ENCODE data around the gene FOXK1. TPM values are rescaled to one million over a fixed set of nuclear protein-coding genes. Genes with fewer than 3 reads are reported as not detected.
"Not testable (repeated sequence)": the region's sequence is repeated elsewhere in the genome, so short reads cannot be mapped to it uniquely, and the experiment has no call there.

The FOXK1 gene
- total and polyA plus RNA-seq, 8 donors: 2.9 to 88.1 (median 21.6) TPM

DNA sequence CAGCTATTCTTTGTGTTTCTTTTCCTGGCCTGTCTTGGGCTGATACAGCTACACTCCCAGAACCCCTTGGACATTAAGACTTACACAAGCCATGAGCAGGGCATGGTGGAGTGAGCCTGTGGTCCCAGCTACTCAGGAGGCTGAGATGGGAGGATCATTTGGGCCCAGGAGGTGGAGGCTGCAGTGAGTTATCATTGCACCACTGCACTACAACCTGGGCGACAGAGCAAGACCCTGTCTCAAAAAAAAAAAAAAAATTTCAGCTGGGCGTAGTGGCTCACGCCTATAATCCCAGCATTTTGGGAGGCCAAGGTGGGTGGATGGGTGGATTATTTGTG lies 13.6 kb upstream of the FOXK1 start:
- 89 to 100% (median 95%) methylated on average over 3 of the region's 3 CpGs for WGBS, 5 donors
- DNase-seq: no peak
- Histone ChIP-seq H3K27me3 (no peaks in the 10 kb centered on the region), H3K4me3 (no peak overlapping the region), H3K36me3 (no peaks in the 10 kb centered on the region), H3K27ac (peak overlapping the region in 3 of 5 donors; percentile 37 to 66 (median 41)), H3K9me3 (peaks cover 0 to 9% (median under 1%) of the 10 kb centered on the region in 4 donors), H3K4me1 (peaks cover 0 to 15% (median 2%) of the 10 kb centered on the region in 4 donors)
- intact Hi-C loops (cut with DNase I; ENCODE audit: low total_unique reads): no loop called here
- TF ChIP-seq POLR2AphosphoS5 (IDR thresholded peaks at IDR 0.05) (no peak), POLR2A (IDR thresholded peaks at IDR 0.05) (no peak)
- TF ChIP-seq, protein P1, sequence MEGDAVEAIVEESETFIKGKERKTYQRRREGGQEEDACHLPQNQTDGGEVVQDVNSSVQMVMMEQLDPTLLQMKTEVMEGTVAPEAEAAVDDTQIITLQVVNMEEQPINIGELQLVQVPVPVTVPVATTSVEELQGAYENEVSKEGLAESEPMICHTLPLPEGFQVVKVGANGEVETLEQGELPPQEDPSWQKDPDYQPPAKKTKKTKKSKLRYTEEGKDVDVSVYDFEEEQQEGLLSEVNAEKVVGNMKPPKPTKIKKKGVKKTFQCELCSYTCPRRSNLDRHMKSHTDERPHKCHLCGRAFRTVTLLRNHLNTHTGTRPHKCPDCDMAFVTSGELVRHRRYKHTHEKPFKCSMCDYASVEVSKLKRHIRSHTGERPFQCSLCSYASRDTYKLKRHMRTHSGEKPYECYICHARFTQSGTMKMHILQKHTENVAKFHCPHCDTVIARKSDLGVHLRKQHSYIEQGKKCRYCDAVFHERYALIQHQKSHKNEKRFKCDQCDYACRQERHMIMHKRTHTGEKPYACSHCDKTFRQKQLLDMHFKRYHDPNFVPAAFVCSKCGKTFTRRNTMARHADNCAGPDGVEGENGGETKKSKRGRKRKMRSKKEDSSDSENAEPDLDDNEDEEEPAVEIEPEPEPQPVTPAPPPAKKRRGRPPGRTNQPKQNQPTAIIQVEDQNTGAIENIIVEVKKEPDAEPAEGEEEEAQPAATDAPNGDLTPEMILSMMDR (IDR thresholded peaks at IDR 0.05): no peak

DNA sequence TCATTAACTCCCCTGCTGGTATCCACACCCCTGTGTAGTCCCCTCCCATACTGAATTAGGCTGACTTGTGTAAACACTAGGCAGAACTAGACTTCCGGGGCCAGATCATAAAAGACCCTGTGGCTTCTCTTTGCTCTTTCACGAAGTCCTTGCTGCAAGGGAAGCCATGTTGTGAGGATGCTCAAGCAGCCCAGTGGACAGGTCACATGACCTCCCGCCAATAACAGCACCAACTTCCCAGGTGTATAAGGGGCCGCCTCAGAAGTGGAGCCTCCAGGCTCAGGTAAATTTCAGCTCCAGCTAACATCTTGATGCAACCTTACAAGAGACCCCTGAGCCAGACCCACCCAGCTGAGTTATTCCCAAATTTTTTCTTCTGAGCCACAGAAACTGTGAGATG lies 11.3 kb upstream of the FOXK1 start:
- Histone ChIP-seq H3K4me1 (peaks cover 0 to 15% (median 2%) of the 10 kb centered on the region in 4 donors), H3K27ac (no peak overlapping the region), H3K9me3 (peaks cover 0 to 17% (median 10%) of the 10 kb centered on the region in 4 donors), H3K27me3 (no peaks in the 10 kb centered on the region), H3K36me3 (no peaks in the 10 kb centered on the region), H3K4me3 (no peak overlapping the region)
- DNase-seq: no peak
- intact Hi-C loops (cut with DNase I; ENCODE audit: low total_unique reads): no loop called here
- TF ChIP-seq EP300 (IDR thresholded peaks at IDR 0.05): no peak
- no peak for TF ChIP-seq POLR2A (IDR thresholded peaks at IDR 0.05)
- no peak for TF ChIP-seq POLR2AphosphoS5 (IDR thresholded peaks at IDR 0.05)
- TF ChIP-seq, protein P1 (IDR thresholded peaks at IDR 0.05): no peak
- WGBS, 5 donors: 68 to 93% (median 74%) methylated on average over 4 of the region's 4 CpGs

DNA sequence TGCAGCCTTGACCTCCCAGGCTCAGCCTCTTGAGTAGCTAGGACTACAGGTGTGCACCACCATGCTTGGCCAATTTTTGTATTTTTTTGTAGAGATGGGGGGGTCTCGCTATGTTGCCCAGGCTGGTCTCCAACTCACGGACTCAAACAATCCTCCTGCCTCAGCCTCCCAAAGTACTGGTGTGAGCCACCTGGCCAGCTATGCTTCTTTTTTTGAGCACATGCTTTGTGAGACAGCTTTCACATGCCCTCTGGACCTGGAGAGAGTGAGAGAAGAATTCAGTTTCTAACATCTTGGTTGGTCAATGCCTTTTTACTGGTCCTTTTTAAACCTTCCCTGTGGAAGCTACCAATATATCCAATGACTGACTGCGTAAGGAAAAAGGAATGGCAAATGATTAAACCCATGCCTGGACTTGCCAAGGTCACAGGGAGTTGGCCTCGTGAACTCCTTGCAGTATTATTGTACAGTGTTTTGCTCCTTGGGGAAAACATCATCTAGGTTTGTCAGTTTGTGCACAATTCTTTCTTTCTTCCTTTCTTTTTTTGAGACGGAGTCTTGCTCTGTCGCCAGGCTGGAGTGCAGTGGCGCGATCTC lies 6.2 kb upstream of the FOXK1 start:
- peaks cover 0 to 15% (median 9%) of the 10 kb centered on the region in 4 donors for H3K9me3 ChIP-seq
- WGBS, 5 donors: 85 to 92% (median 91%) methylated on average over 7 to 8 of the region's 8 CpGs
- H3K27ac ChIP-seq: no peak overlapping the region
- no peaks in the 10 kb centered on the region for H3K27me3 ChIP-seq
- H3K4me1 ChIP-seq: no peaks in the 10 kb centered on the region
- intact Hi-C loops (cut with DNase I; ENCODE audit: low total_unique reads): loop anchor here (5.0 kb wide), 1 partner anchor 34 kb away; no protein-coding TSS in a partner anchor
- no peaks in the 10 kb centered on the region for H3K36me3 ChIP-seq
- H3K4me3 ChIP-seq: no peak overlapping the region
- TF ChIP-seq POLR2AphosphoS5 (IDR thresholded peaks at IDR 0.05) (no peak), EP300 (IDR thresholded peaks at IDR 0.05) (no peak), POLR2A (IDR thresholded peaks at IDR 0.05) (no peak)
- TF ChIP-seq, protein P1 (IDR thresholded peaks at IDR 0.05): no peak
- no peak for DNase-seq

DNA sequence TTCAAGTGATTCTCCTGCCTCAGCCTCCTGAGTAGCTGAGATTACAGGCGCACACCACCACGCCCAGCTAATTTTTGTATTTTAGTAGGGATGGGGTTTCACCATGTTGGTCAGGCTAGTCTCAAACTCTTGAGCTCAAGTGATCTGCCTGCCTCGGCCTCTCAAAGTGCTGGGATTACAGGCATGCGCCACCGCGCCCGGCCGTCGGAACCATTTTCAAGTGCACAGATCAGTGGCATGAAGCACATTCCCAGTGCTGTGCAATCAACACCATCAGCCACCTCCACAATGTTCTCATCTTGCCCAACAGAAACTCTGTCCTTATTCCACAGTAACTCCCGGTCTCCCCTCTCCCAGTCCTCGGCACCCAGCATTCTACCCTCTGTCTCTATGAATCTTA lies 4.6 kb upstream of the FOXK1 start:
- DNase-seq, H3K27me3 ChIP-seq, H3K4me3 ChIP-seq, H3K36me3 ChIP-seq, H3K4me1 ChIP-seq, H3K27ac ChIP-seq: not testable (repeated sequence)
- H3K9me3 ChIP-seq: peaks cover 0 to 15% (median 8%) of the 10 kb centered on the region in 4 donors
- WGBS, 5 donors: 92 to 96% (median 95%) methylated on average over 11 of the region's 11 CpGs
- intact Hi-C loops (cut with DNase I; ENCODE audit: low total_unique reads): loop anchor here (5.0 kb wide), 1 partner anchor 35 kb away; no protein-coding TSS in a partner anchor

DNA sequence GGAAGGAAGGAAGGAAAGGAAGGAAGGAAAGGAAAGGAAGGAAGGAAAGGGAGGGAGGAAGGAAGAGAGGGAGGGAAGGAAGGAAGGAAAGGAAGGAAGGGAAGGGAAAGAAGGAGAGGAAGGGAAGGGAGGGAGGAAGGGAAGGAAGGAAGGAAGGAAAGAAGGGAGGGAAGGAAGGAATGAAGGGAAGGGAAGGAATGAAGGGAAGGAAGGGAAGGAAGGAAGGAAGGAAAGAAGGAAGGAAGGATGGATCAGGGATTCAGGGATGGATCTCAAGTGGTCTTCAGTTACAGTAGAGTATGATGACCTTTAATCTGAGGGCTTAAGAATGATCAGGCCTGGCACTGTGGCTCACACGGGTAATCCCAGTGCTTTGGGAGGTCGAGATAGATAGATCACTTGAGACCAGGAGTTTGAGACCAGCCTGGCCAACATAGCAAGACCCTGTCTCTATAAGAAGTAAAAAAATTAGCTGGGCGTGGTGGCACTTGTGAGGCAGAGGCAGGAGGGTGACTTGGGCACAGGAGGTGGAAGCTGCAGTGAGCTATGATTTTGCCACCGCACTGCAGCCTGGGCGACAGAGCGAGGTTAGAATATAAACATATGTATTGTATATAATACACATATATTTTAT lies 760 bp upstream of the FOXK1 start:
- H3K27me3 ChIP-seq: no peaks in the 10 kb centered on the region
- no peaks in the 10 kb centered on the region for H3K9me3 ChIP-seq
- H3K4me1 ChIP-seq: peaks cover 10 to 40% (median 30%) of the 10 kb centered on the region in 4 donors
- intact Hi-C loops (cut with DNase I; ENCODE audit: low total_unique reads): loop anchor here (5.0 kb wide), 1 partner anchor 71 kb away; no protein-coding TSS in a partner anchor
- DNase-seq: peak in 1 of 2 donors; percentile 28
- peak overlapping the region; percentile 51 to 95 (median 86) for H3K4me3 ChIP-seq
- 76 to 82% (median 80%) methylated on average over 6 of the region's 6 CpGs for WGBS, 5 donors
- TF ChIP-seq, protein P1 (IDR thresholded peaks at IDR 0.05): no peak
- TF ChIP-seq POLR2AphosphoS5 (IDR thresholded peaks at IDR 0.05): no peak
- no peak for TF ChIP-seq EP300 (IDR thresholded peaks at IDR 0.05)
- no peaks in the 10 kb centered on the region for H3K36me3 ChIP-seq
- peak overlapping the region in 4 of 5 donors; percentile 63 to 96 (median 75) for H3K27ac ChIP-seq
